Stomach (tissue), 4 donors: ENCODE data around the gene STXBP6.

ENCODE experiments used
- CTCF ChIP-seq, 7 experiments: fragments of 450-650 bp in 4 of 7; fragments of 200-600 bp in 3 of 7; sonication (generic) in 3 of 7; IDR thresholded peaks; one replicate each; pipeline ENCODE4 v1.5.1; 2016 to 2019; ENCODE audit warnings: antibody characterized with exemption in 7 of 7, control low read depth in 2 of 7, mild to moderate bottlenecking in 1 of 7
- EP300 ChIP-seq: sonication (generic); formaldehyde crosslinking; IDR thresholded peaks from one replicate; pipeline ENCODE4 v1.6.1; 2017; ENCODE audit warnings: antibody characterized with exemption
- POLR2A ChIP-seq, 4 donors: fragments of 450-650 bp; IDR thresholded peaks; one replicate each; pipeline ENCODE4 v1.6.1; 2016; ENCODE audit warnings: antibody characterized with exemption in 4 of 4, control low read depth in 2 of 4, mild to moderate bottlenecking in 1 of 4, moderate library complexity in 1 of 4
- POLR2AphosphoS5 ChIP-seq, 3 donors: sonication (generic); formaldehyde crosslinking; IDR thresholded peaks; one replicate each; pipeline ENCODE4 v1.6.1; 2016; ENCODE audit warnings: antibody characterized with exemption in 3 of 3

GRCh38 chr14:25011095-25011494 lies 38.9 kb downstream of the STXBP6 start:
- no peak for TF ChIP-seq POLR2AphosphoS5 (IDR thresholded peaks at IDR 0.05)
- TF ChIP-seq CTCF (IDR thresholded peaks at IDR 0.05): no peak
- TF ChIP-seq EP300: no peak
- no peak for TF ChIP-seq POLR2A (IDR thresholded peaks at IDR 0.05)
